Measurements from ENCODE around the gene MSI2. TPM values are rescaled to one million over a fixed set of nuclear protein-coding genes. Genes with fewer than 3 reads are reported as not detected.

Gene MSI2
- total and polyA plus RNA-seq, 9 of the 15 experiments (the other 6 are each of a cell fraction or from before 2014, with no cell fraction given) = 4.6 to 61.8 (median 42.4) TPM

- TF ChIP-seq USF2 (CRISPR knock-in tag; IDR thresholded peaks at IDR 0.05) = peak; percentile 46; the same call in 1 of the 2 replicates
- 0 out of 2 replicates have a peak, but pooled peaks have one; percentile 31 for TF ChIP-seq USF1 (CRISPR knock-in tag; IDR thresholded peaks at IDR 0.05)
Measured at GRCh38 chr17:57634713-57635465, 378.6 kb downstream of the MSI2 start (continued).

- intact Hi-C loops (cut with micrococcal nuclease) = no loop called here
- no peaks in the 10 kb centered on the region; the same call in 2 of the 3 replicates for H3K36me3 ChIP-seq (ENCODE audit: control insufficient read depth, insufficient read depth, low read length)
- no peaks in the 10 kb centered on the region for H3K4me1 ChIP-seq (replicated peaks in 1 of 2; ENCODE audit: control insufficient read depth in 2 of 2, insufficient read depth in 2 of 2, low read length in 2 of 2)
- no peak overlapping the region for H3K4me3 ChIP-seq
- no peaks in the 10 kb centered on the region for H3K9me1 ChIP-seq (ENCODE audit: control insufficient read depth, insufficient read depth, low read length)
- H4K20me1 ChIP-seq (replicated peaks; ENCODE audit: control insufficient read depth, insufficient read depth, low read length) = no peaks in the 10 kb centered on the region
- no peak for TF ChIP-seq FOXA1 (IDR thresholded peaks at IDR 0.05; ENCODE audit: borderline replicate concordance)
- no peak for TF ChIP-seq KLF10 (CRISPR knock-in tag; IDR thresholded peaks at IDR 0.05)
- TF ChIP-seq PCBP1 (IDR thresholded peaks at IDR 0.05; ENCODE audit: low read depth, low read length, poor library complexity, severe bottlenecking) = no peak
- TF ChIP-seq RREB1 (CRISPR knock-in tag; IDR thresholded peaks at IDR 0.05) = no peak
- TF ChIP-seq PHF8 (IDR thresholded peaks at IDR 0.05; ENCODE audit: borderline replicate concordance, low read length) = no peak
- TF ChIP-seq KHSRP (IDR thresholded peaks at IDR 0.05) = no peak
- no peak for TF ChIP-seq ZNF133 (CRISPR knock-in tag; IDR thresholded peaks at IDR 0.05)
- TF ChIP-seq ZNF143 (CRISPR knock-in tag; IDR thresholded peaks at IDR 0.05) = no peak
- TF ChIP-seq PYGO2 (tag; IDR thresholded peaks at IDR 0.05) = no peak
- TF ChIP-seq GABPB1 (CRISPR knock-in tag; IDR thresholded peaks at IDR 0.05) = no peak
- TF ChIP-seq KAT2B (IDR thresholded peaks at IDR 0.05; ENCODE audit: low read depth, low read length) = no peak
- ChIA-PET POLR2A (no interaction called here), CTCF (ENCODE audit: low intra/inter-chr PET ratio) (no interaction called here)
- no peak overlapping the region for H2AFZ ChIP-seq (ENCODE audit: low read depth, low read length)
- H3K27ac ChIP-seq (ENCODE audit: extremely low read depth, low read depth, low read length) = no peak overlapping the region
- H3K27me3 ChIP-seq (ENCODE audit: control insufficient read depth in 2 of 2, insufficient read depth in 2 of 2, low read length in 2 of 2) = no peaks in the 10 kb centered on the region
- no peak for FAIRE-seq
- 81% methylated on average over 8 of the region's 9 CpGs for WGBS (ENCODE audit: insufficient coverage, low coverage, missing lambda C conversion rate)
- DNase-seq (ENCODE audit: extremely low read depth in 1 of 4, low spot score in 3 of 4) = no peak
- H3K4me2 ChIP-seq (ENCODE audit: insufficient read depth, low read length) = no peak overlapping the region
- BruUV-seq (replicated peaks) = no TSS peak
- no peaks in the 10 kb centered on the region for H3K9me3 ChIP-seq (replicated peaks; ENCODE audit: control insufficient read depth, insufficient read depth, low read depth, low read length)
- H3K9ac ChIP-seq (ENCODE audit: insufficient read depth in 1 of 2, low read depth in 2 of 2, low read length in 2 of 2) = no peak overlapping the region
- ATAC-seq = no peak
- H3K79me2 ChIP-seq (ENCODE audit: control insufficient read depth, insufficient read depth, low read length) = no peaks in the 10 kb centered on the region
- in situ Hi-C loops (cut with MboI) = no loop called here
Measured at GRCh38 chr17:57636274-57636673, 380.0 kb downstream of the MSI2 start.

Data from K562 (cell line).